ENCODE data around the gene CEACAM19. TPM values are rescaled to one million over a fixed set of nuclear protein-coding genes. Genes with fewer than 3 reads are reported as not detected.
"Not testable (repeated sequence)": the region's sequence is repeated elsewhere in the genome, so short reads cannot be mapped to it uniquely, and the experiment has no call there.

The CEACAM19 gene
- total and polyA plus RNA-seq, 2 donors (not counting 3 experiments of a cell fraction or from before 2014, with no cell fraction given) = 9.9 to 14.5 TPM

GRCh38 chr19:44666852-44667556 lies 4.3 kb upstream of the CEACAM19 start:
- ChIA-PET CTCF (interaction anchor here (2.0 kb wide), 1 partner anchor 104 kb away, joined by 6 read pairs; no protein-coding TSS in a partner anchor), POLR2A (no interaction called here)
- no TSS peak for BruUV-seq (replicated peaks)
- H3K4me2 ChIP-seq (ENCODE audit: insufficient read depth, low read length) = no peak overlapping the region
- no peaks in the 10 kb centered on the region for H3K27me3 ChIP-seq (ENCODE audit: control insufficient read depth in 2 of 2, insufficient read depth in 2 of 2, low read length in 2 of 2)
- H2AFZ ChIP-seq (ENCODE audit: low read depth, low read length) = no peak overlapping the region
- no peaks in the 10 kb centered on the region for H4K20me1 ChIP-seq (replicated peaks; ENCODE audit: control insufficient read depth, extremely low read depth, insufficient read depth, low read length)
- H3K9me1 ChIP-seq (replicated peaks; ENCODE audit: control insufficient read depth, extremely low read depth, insufficient read depth, low read length) = no peaks in the 10 kb centered on the region
- no peaks in the 10 kb centered on the region for H3K79me2 ChIP-seq (ENCODE audit: control insufficient read depth, insufficient read depth, low read length)
- no peak overlapping the region for H3K4me3 ChIP-seq (replicated peaks in 1 of 3; ENCODE audit: insufficient read depth in 1 of 3, low read depth in 1 of 3, low read length in 3 of 3)
- H3K27ac ChIP-seq (ENCODE audit: insufficient read depth, low read depth, low read length) = no peak overlapping the region
- FAIRE-seq = no peak
- H3K9me3 ChIP-seq (replicated peaks; ENCODE audit: control insufficient read depth, insufficient read depth, low read length) = no peaks in the 10 kb centered on the region
- TF ChIP-seq FOS (IDR thresholded peaks at IDR 0.05; ENCODE audit: borderline replicate concordance, insufficient read depth, low read length) (no peak), POLR2AphosphoS5 (IDR thresholded peaks at IDR 0.05; ENCODE audit: insufficient read depth, low read depth, low read length) (no peak), POLR2A (IDR thresholded peaks at IDR 0.05; ENCODE audit: low read depth, low read length) (peak; percentile 54)
- H3K36me3 ChIP-seq (ENCODE audit: control insufficient read depth in 2 of 2, extremely low read depth in 1 of 2, insufficient read depth in 2 of 2, low read length in 2 of 2) = peaks cover 11 to 15% of the 10 kb centered on the region in 2 experiments
- no peaks in the 10 kb centered on the region for H3K4me1 ChIP-seq (ENCODE audit: control insufficient read depth, extremely low read depth, insufficient read depth, low read length)
- intact Hi-C loops (cut with micrococcal nuclease) (no loop called here), dilution Hi-C loops (cut with MboI; ENCODE audit: extremely low pct_ligation_motif_present, low sequenced_read_pairs) (no loop called here)
- H3K9ac ChIP-seq (replicated peaks; ENCODE audit: extremely low read depth, insufficient read depth, low read length) = no peak overlapping the region
- DNase-seq (ENCODE audit: low read depth, low spot score) = no peak

GRCh38 chr19:44668985-44669764 lies 2.1 kb upstream of the CEACAM19 start:
- dilution Hi-C loops (cut with MboI; ENCODE audit: extremely low pct_ligation_motif_present, low sequenced_read_pairs) = no loop called here
- H2AFZ ChIP-seq (ENCODE audit: low read depth, low read length) = no peak overlapping the region
- no peaks in the 10 kb centered on the region for H4K20me1 ChIP-seq (replicated peaks; ENCODE audit: control insufficient read depth, extremely low read depth, insufficient read depth, low read length)
- no peaks in the 10 kb centered on the region for H3K4me1 ChIP-seq (ENCODE audit: control insufficient read depth, extremely low read depth, insufficient read depth, low read length)
- no peak overlapping the region for H3K27ac ChIP-seq (ENCODE audit: insufficient read depth, low read depth, low read length)
- no peaks in the 10 kb centered on the region for H3K9me1 ChIP-seq (replicated peaks; ENCODE audit: control insufficient read depth, extremely low read depth, insufficient read depth, low read length)
- H3K79me2 ChIP-seq (ENCODE audit: control insufficient read depth, insufficient read depth, low read length) = no peaks in the 10 kb centered on the region
- no peak overlapping the region for H3K9ac ChIP-seq (replicated peaks; ENCODE audit: extremely low read depth, insufficient read depth, low read length)
- no peak for FAIRE-seq
- no TSS peak for BruUV-seq (replicated peaks)
- peaks cover 2 to 3% of the 10 kb centered on the region in 2 experiments for H3K36me3 ChIP-seq (ENCODE audit: control insufficient read depth in 2 of 2, extremely low read depth in 1 of 2, insufficient read depth in 2 of 2, low read length in 2 of 2)
- no peak overlapping the region for H3K4me3 ChIP-seq (replicated peaks in 1 of 3; ENCODE audit: insufficient read depth in 1 of 3, low read depth in 1 of 3, low read length in 3 of 3)
- no peak overlapping the region for H3K4me2 ChIP-seq (ENCODE audit: insufficient read depth, low read length)
- DNase-seq (ENCODE audit: low read depth, low spot score) = no peak
- POLR2A ChIA-PET = interaction anchor here (1.1 kb wide), 1 partner anchor 102 kb away, joined by 5 read pairs; no protein-coding TSS in a partner anchor
- H3K9me3 ChIP-seq (replicated peaks; ENCODE audit: control insufficient read depth, insufficient read depth, low read length) = no peaks in the 10 kb centered on the region
- no peak for TF ChIP-seq POLR2AphosphoS5 (IDR thresholded peaks at IDR 0.05; ENCODE audit: insufficient read depth, low read depth, low read length)
- TF ChIP-seq POLR2A (IDR thresholded peaks at IDR 0.05; ENCODE audit: low read depth, low read length) = no peak
- TF ChIP-seq MYC (IDR thresholded peaks at IDR 0.05; ENCODE audit: low read depth, low read length) = no peak
- no peak for TF ChIP-seq JUN (IDR thresholded peaks at IDR 0.05; ENCODE audit: borderline replicate concordance, insufficient read depth, insufficient read length, low read depth)
- no peak for TF ChIP-seq GATA2 (IDR thresholded peaks at IDR 0.05; ENCODE audit: insufficient read depth, insufficient read length, low read depth, low read length)
- H3K27me3 ChIP-seq (ENCODE audit: control insufficient read depth in 2 of 2, insufficient read depth in 2 of 2, low read length in 2 of 2) = no peaks in the 10 kb centered on the region
- intact Hi-C loops (cut with micrococcal nuclease) = no loop called here
- CTCF ChIA-PET = interaction anchor here (1.4 kb wide), 1 partner anchor 102 kb away, joined by 8 read pairs; no protein-coding TSS in a partner anchor

GRCh38 chr19:44670027-44670426 lies 1.3 kb upstream of the CEACAM19 start:
- H3K4me2 ChIP-seq (ENCODE audit: insufficient read depth, low read length); DNase-seq (ENCODE audit: low read depth, low spot score); intact Hi-C loops (cut with micrococcal nuclease); H3K79me2 ChIP-seq (ENCODE audit: control insufficient read depth, insufficient read depth, low read length); H3K4me3 ChIP-seq (replicated peaks in 1 of 3; ENCODE audit: insufficient read depth in 1 of 3, low read depth in 1 of 3, low read length in 3 of 3); H3K36me3 ChIP-seq (ENCODE audit: control insufficient read depth in 2 of 2, extremely low read depth in 1 of 2, insufficient read depth in 2 of 2, low read length in 2 of 2); H3K27me3 ChIP-seq (ENCODE audit: control insufficient read depth in 2 of 2, insufficient read depth in 2 of 2, low read length in 2 of 2); H2AFZ ChIP-seq (ENCODE audit: low read depth, low read length); H3K9me3 ChIP-seq (replicated peaks; ENCODE audit: control insufficient read depth, insufficient read depth, low read length); FAIRE-seq; dilution Hi-C loops (cut with MboI; ENCODE audit: extremely low pct_ligation_motif_present, low sequenced_read_pairs); H3K9me1 ChIP-seq (replicated peaks; ENCODE audit: control insufficient read depth, extremely low read depth, insufficient read depth, low read length); BruUV-seq (replicated peaks); H3K4me1 ChIP-seq (ENCODE audit: control insufficient read depth, extremely low read depth, insufficient read depth, low read length); H3K27ac ChIP-seq (ENCODE audit: insufficient read depth, low read depth, low read length); H3K9ac ChIP-seq (replicated peaks; ENCODE audit: extremely low read depth, insufficient read depth, low read length); H4K20me1 ChIP-seq (replicated peaks; ENCODE audit: control insufficient read depth, extremely low read depth, insufficient read depth, low read length): not testable (repeated sequence)
- ChIA-PET CTCF (interaction anchor here (1.4 kb wide), 1 partner anchor 101 kb away, joined by 8 read pairs; no protein-coding TSS in a partner anchor), POLR2A (interaction anchor here (0.7 to 1.1 kb wide), 2 partner anchors 101 to 463 kb away, joined by 5 to 9 read pairs; no protein-coding TSS in a partner anchor)
